GM15510 (cell line): ENCODE results near the gene SNX3.

Source experiments
- POLR2A ChIP-seq: IDR thresholded peaks from 3 replicates; pipeline ENCODE4 v1.6.1; 2011; ENCODE audit warnings: borderline replicate concordance; ENCODE audit not compliant: insufficient read length; ENCODE audit errors: extremely low read depth

The SNX3 gene

GRCh38 chr6:108187519-108187918 is 73.3 kb downstream of the SNX3 start:
- TF ChIP-seq POLR2A = no peak

- no peak for TF ChIP-seq POLR2A
Observed at GRCh38 chr6:108186226-108186625, 74.6 kb downstream of the SNX3 start.

- TF ChIP-seq POLR2A = no peak
Observed at GRCh38 chr6:108180776-108181175, 80.1 kb downstream of the SNX3 start.

GRCh38 chr6:108180266-108180665 is 80.6 kb downstream of the SNX3 start:
- TF ChIP-seq POLR2A = no peak

GRCh38 chr6:108179741-108180140 is 81.1 kb downstream of the SNX3 start:
- TF ChIP-seq POLR2A = no peak

GRCh38 chr6:108176281-108177089 is 84.4 kb downstream of the SNX3 start:
- TF ChIP-seq POLR2A = no peak

GRCh38 chr6:108175592-108176279 is 85.1 kb downstream of the SNX3 start:
- TF ChIP-seq POLR2A = no peak

GRCh38 chr6:108175176-108175591 is 85.7 kb downstream of the SNX3 start:
- no peak for TF ChIP-seq POLR2A

GRCh38 chr6:108174371-108175175 is 86.3 kb downstream of the SNX3 start:
- no peak for TF ChIP-seq POLR2A

- no peak for TF ChIP-seq POLR2A
Observed at GRCh38 chr6:108171918-108172516, 88.8 kb downstream of the SNX3 start.

- no peak for TF ChIP-seq POLR2A
Observed at GRCh38 chr6:108171291-108171917, 89.4 kb downstream of the SNX3 start.

GRCh38 chr6:108170332-108171290 is 90.2 kb downstream of the SNX3 start:
- TF ChIP-seq POLR2A = no peak
